Thyroid gland (tissue), 4 donors: ENCODE data around the gene CFAP99.

Experiments used
- CTCF ChIP-seq, 6 experiments: fragments of 200-600 bp in 3 of 6; fragments of 450-650 bp in 3 of 6; sonication (generic) in 3 of 6; IDR thresholded peaks; one replicate each; pipeline ENCODE4 v1.5.1; 2016 to 2019; ENCODE audit warnings: antibody characterized with exemption in 6 of 6, mild to moderate bottlenecking in 2 of 6, inconsistent platforms in 1 of 6, moderate library complexity in 1 of 6
- POLR2A ChIP-seq, 2 donors: fragments of 450-650 bp; IDR thresholded peaks; one replicate each; pipeline ENCODE4 v1.6.1; 2017; ENCODE audit warnings: antibody characterized with exemption in 2 of 2, mild to moderate bottlenecking in 2 of 2, moderate library complexity in 1 of 2

DNA sequence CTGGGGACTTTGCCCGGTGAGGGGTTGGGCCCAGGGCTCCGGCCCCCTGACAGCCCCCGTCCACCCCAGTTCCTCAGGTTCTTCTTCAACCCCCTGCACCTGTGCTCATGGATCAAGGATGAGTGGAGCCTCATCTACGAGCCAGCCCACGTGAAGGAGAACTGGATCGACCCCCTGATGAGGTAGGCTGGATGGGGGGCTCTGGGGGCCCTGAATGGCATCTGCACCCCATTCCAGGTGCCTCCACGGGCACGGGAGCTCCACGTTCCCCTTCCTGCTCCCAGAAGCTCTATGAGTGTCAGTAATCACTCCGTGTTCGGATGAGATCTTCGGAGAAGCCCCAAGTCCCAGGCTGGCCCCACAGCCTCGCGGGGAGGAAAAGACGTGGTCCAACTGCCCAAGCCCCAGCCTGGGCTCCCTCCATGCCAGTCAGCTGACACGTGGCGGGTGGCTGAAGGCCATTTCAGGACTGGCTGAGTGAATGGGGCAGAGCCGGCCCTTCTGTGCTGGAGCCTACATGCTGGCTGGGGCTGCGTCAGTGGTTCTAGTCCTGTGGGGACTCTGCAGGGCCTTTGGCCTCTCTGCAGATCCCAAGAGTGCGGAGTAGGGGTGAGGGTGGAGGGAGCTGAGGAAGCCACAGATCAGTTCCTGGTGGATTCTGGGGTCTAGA lies 24.4 kb downstream of the CFAP99 start:
- TF ChIP-seq POLR2A (IDR thresholded peaks at IDR 0.05) (no peak), CTCF (IDR thresholded peaks at IDR 0.05) (no peak)
